ENCODE data around the gene C1orf21.

- TF ChIP-seq CTCF (IDR thresholded peaks at IDR 0.05), result no peak
- TF ChIP-seq POLR2A (IDR thresholded peaks at IDR 0.05), result no peak
These were observed 3.0 kb upstream of the C1orf21 start for GRCh38 chr1:184383772-184384323.

All from body of pancreas (tissue), 4 donors.